ENCODE data around the gene ZNF79. TPM values are rescaled to one million over a fixed set of nuclear protein-coding genes. Genes with fewer than 3 reads are reported as not detected.
A peak's percentile ranks its signal among the peaks of the same experiment; 100 is the strongest.

ZNF79 gene
- total and polyA plus RNA-seq, 2 of the 8 experiments (the other 6 are each of a cell fraction or from before 2014, with no cell fraction given): 2.4 to 7.4 TPM

GRCh38 chr9:127397646-127398274 is 26.4 kb upstream of the ZNF79 start:
- 2% methylated on average over 22 of the region's 55 CpGs; no CpG with 5 or more reads in 1 of the 2 experiments for WGBS, 2 experiments (ENCODE audit: extremely low coverage in 1 of 2, insufficient coverage in 1 of 2, insufficient read length in 1 of 2, insufficient replicate concordance in 2 of 2, low coverage in 1 of 2, low lambda C conversion rate in 2 of 2, missing lambda C conversion rate in 1 of 2)
- CTCF ChIA-PET (ENCODE audit: partially characterized antibody): interaction anchor here (1.0 to 4.8 kb wide), 13 partner anchors 9 to 457 kb away, joined by 3 to 21 read pairs (median 5); partner anchors contain the start of gene ZNF79
- no peak overlapping the region for H4K8ac ChIP-seq (ENCODE audit: extremely low read depth, insufficient read depth, low read length)
- TF ChIP-seq ZNF274 (IDR thresholded peaks at IDR 0.05; ENCODE audit: borderline replicate concordance, extremely low read depth, low read length) (no peak), BACH1 (IDR thresholded peaks at IDR 0.05; ENCODE audit: low read length) (peak; percentile 7; the same call in 1 of the 2 replicates), SP2 (IDR thresholded peaks at IDR 0.05; ENCODE audit: low read length) (no peak), TAF1 (IDR thresholded peaks at IDR 0.05; ENCODE audit: low read depth, low read length) (0 out of 2 replicates have a peak, but pooled peaks have one; percentile 13), RAD21 (IDR thresholded peaks at IDR 0.05 in 1 of 2, conservative IDR thresholded peaks at IDR 0.05 in 1 of 2; ENCODE audit: low read depth in 2 of 2, low read length in 2 of 2) (peak; percentile 58 to 64), PHF8 (conservative IDR thresholded peaks at IDR 0.05; ENCODE audit: low read depth, low read length) (no peak), SIN3A (conservative IDR thresholded peaks at IDR 0.05 in 1 of 2, IDR thresholded peaks at IDR 0.05 in 1 of 2; ENCODE audit: low read depth in 1 of 2, low read length in 2 of 2) (0 out of 4 replicates have a peak, but pooled peaks of 1 of the 2 experiments have one; percentile 29), KDM4A (IDR thresholded peaks at IDR 0.05; ENCODE audit: low read depth, low read length, severe bottlenecking) (peak; percentile 45), ATF3 (IDR thresholded peaks at IDR 0.05; ENCODE audit: insufficient read depth, low read depth, low read length) (no peak)

More at GRCh38 chr9:127397646-127398274, 26.4 kb upstream of the ZNF79 start:
- H3K27ac ChIP-seq (ENCODE audit: low read depth, low read length): no peak overlapping the region
- H2BK15ac ChIP-seq (ENCODE audit: low read length): no peak overlapping the region; the same call in 1 of the 2 replicates
- H2BK12ac ChIP-seq (ENCODE audit: low read depth, low read length): no peak overlapping the region
- H3K18ac ChIP-seq (ENCODE audit: extremely low read depth, low read length): no peak overlapping the region; the same call in 1 of the 2 replicates
- H4K5ac ChIP-seq (ENCODE audit: insufficient read length, low read depth, low read length): no peak overlapping the region
- DNase-seq (ENCODE audit: low read depth in 1 of 2, low spot score in 2 of 2) (peak in 1 of 2 experiments; percentile 64), FAIRE-seq (no peak)
- H3K4me2 ChIP-seq (ENCODE audit: insufficient read depth in 1 of 2, low read depth in 2 of 2, low read length in 2 of 2): peak overlapping the region; percentile 58 to 95
- no peak overlapping the region for H3K23ac ChIP-seq (ENCODE audit: insufficient read length)
- no peak overlapping the region for H2AFZ ChIP-seq (ENCODE audit: low read length)
- no peaks in the 10 kb centered on the region for H3K9me3 ChIP-seq (ENCODE audit: insufficient read depth in 2 of 2, low read depth in 1 of 2, low read length in 1 of 2)
- peaks cover 14% of the 10 kb centered on the region for H3K23me2 ChIP-seq (ENCODE audit: low read depth, low read length)
- no peak overlapping the region for H2BK5ac ChIP-seq (ENCODE audit: low read depth, low read length)
- H3K14ac ChIP-seq (ENCODE audit: insufficient read length): no peak overlapping the region
- peaks cover 0 to 15% of the 10 kb centered on the region in 2 experiments; a peak in 1 of 4 replicates for H3K79me2 ChIP-seq (ENCODE audit: control insufficient read depth in 1 of 2, insufficient read depth in 2 of 2, low read length in 2 of 2)
- H3K36me3 ChIP-seq (ENCODE audit: control insufficient read depth in 2 of 4, insufficient read depth in 4 of 4, low read length in 3 of 4): peaks cover 0 to 5% (median 0%) of the 10 kb centered on the region in 4 experiments; a peak in 3 of 8 replicates
- peaks cover 10 to 14% of the 10 kb centered on the region in 2 experiments for H4K20me1 ChIP-seq (replicated peaks in 1 of 2; ENCODE audit: control insufficient read depth in 1 of 2, insufficient read depth in 2 of 2, low read length in 2 of 2)
- H3K27me3 ChIP-seq (replicated peaks in 1 of 4; ENCODE audit: control insufficient read depth in 3 of 4, extremely low read depth in 1 of 4, insufficient read depth in 3 of 4, low read length in 3 of 4): peaks cover 0 to 6% (median 0%) of the 10 kb centered on the region in 4 experiments; a peak in 3 of 7 replicates
- peak overlapping the region; percentile 68 to 90 (median 80) for H3K4me3 ChIP-seq (ENCODE audit: extremely low read depth in 1 of 4, insufficient read depth in 2 of 4, low read depth in 3 of 4, low read length in 4 of 4)
- POLR2A ChIA-PET (ENCODE audit: partially characterized antibody): interaction anchor here (1.0 to 3.5 kb wide), 11 partner anchors 9 to 173 kb away, joined by 3 to 24 read pairs (median 5); partner anchors contain the start of genes LRSAM1, RPL12 and ZNF79
- no peak overlapping the region for H2AK5ac ChIP-seq (ENCODE audit: low read depth, low read length)
- H3K79me1 ChIP-seq (ENCODE audit: low read depth, low read length): peaks cover 3% of the 10 kb centered on the region
- H2BK120ac ChIP-seq (replicated peaks; ENCODE audit: low read depth, low read length): no peak overlapping the region
- no peak overlapping the region for H3K4ac ChIP-seq (replicated peaks; ENCODE audit: insufficient read length, low read depth, low read length)
- no peak overlapping the region for H2BK20ac ChIP-seq (ENCODE audit: low read length)
- H4K91ac ChIP-seq (replicated peaks; ENCODE audit: insufficient read length, low read length): no peak overlapping the region
- peaks cover 0 to 15% (median 6%) of the 10 kb centered on the region in 4 experiments; a peak in 6 of 7 replicates for H3K4me1 ChIP-seq (replicated peaks in 1 of 4; ENCODE audit: control insufficient read depth in 3 of 4, insufficient read depth in 4 of 4, low read length in 3 of 4)
- H3K9ac ChIP-seq (replicated peaks in 1 of 4; ENCODE audit: extremely low read depth in 1 of 4, low read depth in 3 of 4, low read length in 3 of 4): peak overlapping the region; percentile 51 to 71 (median 63); a peak in 6 of 7 replicates
- no peak overlapping the region for H3K56ac ChIP-seq (replicated peaks; ENCODE audit: insufficient read length, low read depth, low read length)

All from H1 (cell line).